Measurements from ENCODE around the gene BIN1. TPM values are rescaled to one million over a fixed set of nuclear protein-coding genes. Genes with fewer than 3 reads are reported as not detected.

The BIN1 gene
- total RNA-seq, 6 experiments from 2014 or later, result 22.6 to 26.1 (median 23.5) TPM

DNA sequence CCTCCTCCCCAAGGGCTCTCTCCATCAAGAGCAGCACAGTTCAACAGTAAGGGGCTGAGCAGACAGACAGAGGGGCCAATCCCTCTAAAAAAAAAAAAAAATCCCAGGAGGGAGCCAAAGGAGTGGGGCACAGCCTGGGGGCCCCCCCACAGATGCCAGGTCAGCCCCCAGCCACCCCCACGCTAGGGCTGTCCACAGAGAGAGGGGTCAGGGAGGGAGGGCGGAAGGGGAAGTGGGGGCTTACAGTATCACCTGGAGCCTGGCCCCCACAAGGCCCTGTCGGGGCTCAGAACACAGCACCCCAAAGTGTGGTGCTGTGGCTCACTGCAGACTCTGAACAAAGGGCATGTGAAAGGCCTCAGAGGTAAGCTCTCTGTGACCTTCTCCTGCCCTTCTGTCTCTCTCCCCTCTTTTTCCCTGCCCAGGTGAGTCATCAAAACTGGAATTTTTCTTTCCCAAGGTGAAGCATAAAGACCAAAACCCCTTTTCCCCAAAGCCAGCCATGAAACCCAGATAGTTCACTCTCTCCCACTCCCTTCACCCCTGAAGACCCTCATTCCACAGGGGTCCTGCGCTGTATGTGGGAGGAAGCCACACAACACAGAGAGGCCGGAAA lies 13.9 kb downstream of the BIN1 start:
- TF ChIP-seq, protein P1, sequence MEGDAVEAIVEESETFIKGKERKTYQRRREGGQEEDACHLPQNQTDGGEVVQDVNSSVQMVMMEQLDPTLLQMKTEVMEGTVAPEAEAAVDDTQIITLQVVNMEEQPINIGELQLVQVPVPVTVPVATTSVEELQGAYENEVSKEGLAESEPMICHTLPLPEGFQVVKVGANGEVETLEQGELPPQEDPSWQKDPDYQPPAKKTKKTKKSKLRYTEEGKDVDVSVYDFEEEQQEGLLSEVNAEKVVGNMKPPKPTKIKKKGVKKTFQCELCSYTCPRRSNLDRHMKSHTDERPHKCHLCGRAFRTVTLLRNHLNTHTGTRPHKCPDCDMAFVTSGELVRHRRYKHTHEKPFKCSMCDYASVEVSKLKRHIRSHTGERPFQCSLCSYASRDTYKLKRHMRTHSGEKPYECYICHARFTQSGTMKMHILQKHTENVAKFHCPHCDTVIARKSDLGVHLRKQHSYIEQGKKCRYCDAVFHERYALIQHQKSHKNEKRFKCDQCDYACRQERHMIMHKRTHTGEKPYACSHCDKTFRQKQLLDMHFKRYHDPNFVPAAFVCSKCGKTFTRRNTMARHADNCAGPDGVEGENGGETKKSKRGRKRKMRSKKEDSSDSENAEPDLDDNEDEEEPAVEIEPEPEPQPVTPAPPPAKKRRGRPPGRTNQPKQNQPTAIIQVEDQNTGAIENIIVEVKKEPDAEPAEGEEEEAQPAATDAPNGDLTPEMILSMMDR (IDR thresholded peaks at IDR 0.05), result no peak
- DNase-seq, result no peak
- no peaks in the 10 kb centered on the region for H3K9me3 Mint-ChIP-seq
- peaks cover 10% of the 10 kb centered on the region for H3K4me1 Mint-ChIP-seq (ENCODE audit: low read depth)
- H3K27me3 Mint-ChIP-seq (ENCODE audit: insufficient read depth), result peaks cover 2% of the 10 kb centered on the region
- no peak overlapping the region for H3K4me3 Mint-ChIP-seq
- no peaks in the 10 kb centered on the region for H3K36me3 Mint-ChIP-seq (ENCODE audit: low read depth)
- no peak overlapping the region for H3K27ac Mint-ChIP-seq

DNA sequence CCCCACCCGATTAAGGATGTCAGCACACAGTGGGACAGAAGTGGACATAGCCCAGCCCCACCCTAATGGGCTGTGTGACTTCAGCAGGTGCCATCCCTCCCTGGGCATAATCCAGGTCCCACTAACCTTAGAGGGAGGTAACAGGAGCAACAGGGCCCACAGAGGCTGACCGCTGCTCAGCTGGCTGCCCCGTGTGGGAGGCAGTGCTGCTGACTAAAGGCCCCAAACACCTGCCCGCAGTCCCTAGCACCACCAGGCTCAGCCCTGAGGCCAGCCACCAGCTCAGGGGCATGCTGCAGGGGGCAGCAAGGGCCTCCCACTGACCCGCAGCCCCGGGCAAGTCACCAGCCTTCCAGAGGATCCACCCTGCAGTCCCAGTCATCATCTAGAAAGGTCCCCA lies 14.6 kb downstream of the BIN1 start:
- H3K9me3 Mint-ChIP-seq, result no peaks in the 10 kb centered on the region
- no peak overlapping the region for H3K27ac Mint-ChIP-seq
- H3K36me3 Mint-ChIP-seq (ENCODE audit: low read depth), result no peaks in the 10 kb centered on the region
- DNase-seq, result no peak
- peaks cover 4% of the 10 kb centered on the region for H3K27me3 Mint-ChIP-seq (ENCODE audit: insufficient read depth)
- TF ChIP-seq, protein P1 (IDR thresholded peaks at IDR 0.05), result no peak
- no peak overlapping the region for H3K4me3 Mint-ChIP-seq
- peaks cover 16% of the 10 kb centered on the region for H3K4me1 Mint-ChIP-seq (ENCODE audit: low read depth)

DNA sequence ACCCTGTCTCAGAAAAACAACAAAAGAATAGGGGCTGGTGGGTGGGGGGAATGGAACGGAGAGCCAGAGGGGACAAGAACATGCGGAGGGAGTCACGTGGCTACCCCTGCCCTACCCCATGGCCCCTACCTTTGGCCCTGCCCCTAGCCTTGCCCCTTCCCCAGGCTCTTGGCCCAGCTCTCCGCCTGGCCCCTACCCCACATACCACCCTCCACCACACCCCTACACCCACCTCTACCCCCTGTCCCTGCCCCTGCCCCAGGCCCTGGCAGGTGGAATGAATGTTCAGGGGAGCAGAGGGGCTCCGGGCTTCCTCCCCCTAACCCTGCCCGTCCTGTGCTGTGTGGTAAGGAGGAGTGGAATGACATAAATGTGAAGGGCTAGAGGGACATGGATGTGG lies 15.1 kb downstream of the BIN1 start:
- Mint-ChIP-seq H3K4me1 (ENCODE audit: low read depth) (peaks cover 20% of the 10 kb centered on the region), H3K36me3 (ENCODE audit: low read depth) (peaks cover 1% of the 10 kb centered on the region; the same call in 1 of the 2 replicates), H3K27ac (no peak overlapping the region), H3K9me3 (no peaks in the 10 kb centered on the region), H3K4me3 (no peak overlapping the region), H3K27me3 (ENCODE audit: insufficient read depth) (peaks cover 5% of the 10 kb centered on the region)
- TF ChIP-seq, protein P1 (IDR thresholded peaks at IDR 0.05), result no peak
- DNase-seq, result no peak

DNA sequence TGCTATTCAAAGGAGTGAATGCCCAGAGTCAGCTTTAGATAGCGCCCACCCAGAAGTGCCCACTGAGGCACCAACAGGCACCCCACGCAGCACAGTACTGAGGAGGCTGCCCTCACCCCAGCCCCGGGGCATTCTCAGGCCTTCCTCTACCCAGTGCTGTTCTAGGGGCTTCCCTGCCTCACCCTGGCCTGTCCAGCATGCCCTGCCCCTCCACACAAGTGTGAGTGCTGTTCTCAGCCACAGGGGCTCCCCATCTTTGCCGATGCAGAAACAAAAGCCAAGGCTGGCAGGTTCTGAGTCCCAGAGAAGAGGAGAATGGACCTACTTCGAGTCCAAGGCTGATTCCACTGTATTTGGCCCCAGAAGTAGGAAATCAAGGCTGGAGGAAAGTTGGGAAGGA lies 15.8 kb downstream of the BIN1 start:
- H3K4me3 Mint-ChIP-seq, result no peak overlapping the region
- H3K27me3 Mint-ChIP-seq (ENCODE audit: insufficient read depth), result peaks cover 5% of the 10 kb centered on the region
- H3K9me3 Mint-ChIP-seq, result no peaks in the 10 kb centered on the region
- TF ChIP-seq, protein P1 (IDR thresholded peaks at IDR 0.05), result no peak
- H3K36me3 Mint-ChIP-seq (ENCODE audit: low read depth), result peaks cover 4% of the 10 kb centered on the region; the same call in 1 of the 2 replicates
- peaks cover 25% of the 10 kb centered on the region for H3K4me1 Mint-ChIP-seq (ENCODE audit: low read depth)
- no peak overlapping the region for H3K27ac Mint-ChIP-seq
- DNase-seq, result no peak

DNA sequence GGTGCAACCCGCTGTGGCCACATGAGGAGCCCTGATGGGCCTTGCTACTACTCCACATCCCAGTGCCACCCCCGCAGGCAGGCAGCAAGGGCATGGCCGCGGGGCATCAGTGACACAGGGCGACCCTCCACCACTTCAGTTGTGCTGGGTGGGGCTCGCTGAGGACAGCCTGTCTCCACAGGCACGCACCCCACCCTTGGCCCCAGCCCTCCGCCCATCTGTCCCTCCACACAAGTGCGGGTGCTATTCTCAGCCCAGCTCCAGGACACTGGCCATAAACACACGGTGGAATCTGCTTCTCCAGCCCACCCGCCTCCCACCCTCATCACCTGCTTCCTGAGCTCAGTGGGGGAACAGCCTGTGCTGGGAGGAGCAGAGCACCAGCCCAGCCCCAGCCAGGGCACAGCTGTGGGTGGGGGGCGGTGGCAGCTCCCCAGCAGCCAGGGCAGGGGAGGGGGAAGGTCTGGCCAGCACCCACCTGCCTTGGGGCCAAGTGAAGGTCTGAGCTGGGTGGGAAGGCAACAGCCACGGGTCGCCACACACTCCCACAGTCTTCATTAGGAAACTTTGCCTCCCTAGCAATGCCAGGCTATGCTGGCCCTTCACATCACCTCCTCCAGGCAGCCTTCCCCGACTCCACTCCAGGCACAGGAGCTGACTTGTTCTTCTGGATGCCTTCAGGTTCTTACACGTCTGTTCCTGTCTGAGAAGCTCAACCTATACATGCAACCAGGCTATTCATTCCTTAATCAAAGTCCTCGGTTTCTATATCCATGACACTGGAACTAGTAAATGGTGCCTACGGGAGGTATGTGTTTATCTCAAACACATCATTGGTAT lies 16.5 kb downstream of the BIN1 start:
- TF ChIP-seq, protein P1 (IDR thresholded peaks at IDR 0.05), result no peak
- DNase-seq, result no peak
- Mint-ChIP-seq H3K36me3 (ENCODE audit: low read depth) (peaks cover 4% of the 10 kb centered on the region; the same call in 1 of the 2 replicates), H3K9me3 (no peaks in the 10 kb centered on the region), H3K4me3 (no peak overlapping the region), H3K27me3 (ENCODE audit: insufficient read depth) (peaks cover 5% of the 10 kb centered on the region), H3K27ac (no peak overlapping the region), H3K4me1 (ENCODE audit: low read depth) (peaks cover 26% of the 10 kb centered on the region)

All from HFFc6 (cell line).